Measurements from ENCODE around the gene DDAH1.

- no peak for TF ChIP-seq CTCF (IDR thresholded peaks at IDR 0.05)
- TF ChIP-seq POLR2AphosphoS5 (IDR thresholded peaks at IDR 0.05), result no peak
Measured at GRCh38 chr1:85397490-85398032, 67.4 kb downstream of the DDAH1 start.

All from breast epithelium (tissue), 3 donors.